K562 (cell line): ENCODE measurements around the gene MEGF9. TPM values are rescaled to one million over a fixed set of nuclear protein-coding genes. Genes with fewer than 3 reads are reported as not detected.

ENCODE experiments used
- ATAC-seq: fragments of 200-7000 bp; cut with Tn5 transposase; 3 replicates; pipeline ENCODE4 v1.9.1; 2020; ENCODE audit warnings: moderate library complexity
- BruUV-seq: library from RNA; stranded (reverse); fragments of 400-500 nt; replicated peaks from 2 replicates; lab custom pipeline; 2021; lab: Mats Ljungman, UMichigan
- CTCF ChIA-PET: fragments of 300-600 bp; formaldehyde crosslinking; extraction: SDS; loops from one replicate; lab custom pipeline; 2021; ENCODE audit warnings: low intra/inter-chr PET ratio; lab: Yijun Ruan, JAX
- POLR2A ChIA-PET: fragments of 300-600, 350-650 bp; sonication (Branson Sonifier 250); formaldehyde crosslinking; extraction: SDS; loops from one replicate; lab custom pipeline; 2021; ENCODE audit warnings: antibody characterized with exemption, inconsistent platforms; lab: Yijun Ruan, JAX
- DNase-seq, 4 experiments: peaks; one replicate each; pipeline versions ENCODE4 v3.0.0 to v3.0.0-alpha.2; 2011 to 2018; ENCODE audit warnings: low spot score in 3 of 4, mixed read lengths in 3 of 4; ENCODE audit errors: extremely low read depth in 1 of 4
- FAIRE-seq: peaks from 2 replicates; lab custom pipeline; 2011; peaks lifted over from hg19 to GRCh38; lab: Jason Lieb, UNC
- H2AFZ ChIP-seq: 2 replicates; pipeline ENCODE4 v1.6.0; 2011; ENCODE audit warnings: low read depth, low read length, control low read depth, inconsistent platforms
- H3K27ac ChIP-seq: fragments of 200-600 bp; 3 replicates; pipeline ENCODE4 v1.8.0; 2011; ENCODE audit warnings: low read depth, mild to moderate bottlenecking, control low read depth, inconsistent platforms, low read length, moderate library complexity, mixed read lengths; ENCODE audit errors: extremely low read depth
- H3K27me3 ChIP-seq, 2 experiments: fragments of 300-600 bp in 1 of 2; 2 replicates in 1 of 2; 3 replicates in 1 of 2; pipeline versions ENCODE4 v1.6.0 to v1.8.0; 2011; ENCODE audit warnings: inconsistent platforms in 2 of 2, low read length in 2 of 2, mild to moderate bottlenecking in 1 of 2, mixed read lengths in 1 of 2, moderate library complexity in 1 of 2; ENCODE audit not compliant: control insufficient read depth in 2 of 2, insufficient read depth in 2 of 2
- H3K36me3 ChIP-seq: fragments of 300-600 bp; 3 replicates; pipeline ENCODE4 v1.8.0; 2011; ENCODE audit warnings: mild to moderate bottlenecking, low read length, inconsistent platforms; ENCODE audit not compliant: control insufficient read depth, insufficient read depth
- H3K4me1 ChIP-seq, 2 experiments: fragments of 200-600 bp in 1 of 2; replicated peaks in 1 of 2; 2 replicates in 1 of 2; 3 replicates in 1 of 2; pipeline versions ENCODE4 v1.5.1 to v1.8.0; 2011; ENCODE audit warnings: inconsistent platforms in 2 of 2, low read length in 2 of 2, mild to moderate bottlenecking in 1 of 2, mixed read lengths in 1 of 2, moderate library complexity in 1 of 2; ENCODE audit not compliant: control insufficient read depth in 2 of 2, insufficient read depth in 2 of 2
- H3K4me2 ChIP-seq: 2 replicates; pipeline ENCODE4 v1.6.1; 2011; ENCODE audit warnings: low read length, control low read depth, inconsistent platforms, mixed read lengths; ENCODE audit not compliant: insufficient read depth
- H3K4me3 ChIP-seq: fragments of 200-600 bp; sonication (generic), shearing (Covaris generic); 2 replicates; pipeline ENCODE4 v1.5.1; 2016; ENCODE audit warnings: control low read depth, inconsistent platforms
- H3K79me2 ChIP-seq: fragments of 200-600 bp; 3 replicates; pipeline ENCODE4 v1.8.0; 2011; ENCODE audit warnings: low read length, inconsistent platforms; ENCODE audit not compliant: control insufficient read depth, insufficient read depth
- H3K9ac ChIP-seq, 2 experiments: 2 replicates each; pipeline versions ENCODE4 v1.6.0 to v1.6.1; 2011; ENCODE audit warnings: low read depth in 2 of 2, low read length in 2 of 2, control low read depth in 1 of 2, inconsistent platforms in 1 of 2, mild to moderate bottlenecking in 1 of 2, mixed read lengths in 1 of 2; ENCODE audit not compliant: insufficient read depth in 1 of 2
- H3K9me1 ChIP-seq: one replicate; pipeline ENCODE4 v1.6.0; 2011; ENCODE audit warnings: inconsistent platforms, mild to moderate bottlenecking, low read length, moderate library complexity; ENCODE audit not compliant: control insufficient read depth, insufficient read depth
- H3K9me3 ChIP-seq: replicated peaks from 2 replicates; pipeline ENCODE4 v1.5.1; 2011; ENCODE audit warnings: low read depth, low read length, inconsistent platforms; ENCODE audit not compliant: control insufficient read depth, insufficient read depth
- H4K20me1 ChIP-seq: replicated peaks from 2 replicates; pipeline ENCODE4 v1.6.1; 2011; ENCODE audit warnings: low read length, inconsistent platforms, mixed read lengths; ENCODE audit not compliant: control insufficient read depth, insufficient read depth
- FOXJ3 ChIP-seq: sonication (generic); formaldehyde crosslinking; IDR thresholded peaks from 2 replicates; pipeline ENCODE4 v1.4.0; 2020; ENCODE audit warnings: mild to moderate bottlenecking, missing genetic modification reagents
- GTF2E2 ChIP-seq: fragments of 200-800 bp; sonication (Bioruptor generic); IDR thresholded peaks from 2 replicates; pipeline ENCODE4 v1.6.1; 2016; ENCODE audit warnings: missing genetic modification characterization, missing compliant biosample characterization
- SIN3A ChIP-seq, 2 experiments: fragments of 150-350 bp in 1 of 2; IDR thresholded peaks; 2 replicates each; pipeline ENCODE4 v1.6.1; 2011 to 2016; ENCODE audit warnings: borderline replicate concordance in 2 of 2, low read depth in 2 of 2, low read length in 2 of 2, mild to moderate bottlenecking in 2 of 2, moderate library complexity in 2 of 2; ENCODE audit not compliant: control insufficient read depth in 1 of 2
- SMARCA5 ChIP-seq: fragments of 450-650 bp; IDR thresholded peaks from 2 replicates; pipeline ENCODE4 v1.6.1; 2016
- ZBTB49 ChIP-seq: sonication (generic); formaldehyde crosslinking; IDR thresholded peaks from 2 replicates; pipeline ENCODE4 v1.8.0; 2022; ENCODE audit warnings: missing genetic modification reagents, mild to moderate bottlenecking, borderline replicate concordance
- ZNF224 ChIP-seq: sonication (generic); formaldehyde crosslinking; IDR thresholded peaks from 2 replicates; pipeline ENCODE4 v1.8.0; 2022; ENCODE audit warnings: mild to moderate bottlenecking, missing genetic modification reagents
- ZNF318 ChIP-seq, 2 experiments: fragments of 450-650 bp; IDR thresholded peaks; 2 replicates each; pipeline ENCODE4 v1.6.1; 2016; ENCODE audit warnings: mild to moderate bottlenecking in 2 of 2, borderline replicate concordance in 1 of 2, low read depth in 1 of 2, moderate library complexity in 1 of 2
- WGBS: fragments of 100-300 bp; shearing (Covaris generic); methylation state at CpG from one replicate; pipeline ENCODE4 v1.1.6; 2016; ENCODE audit warnings: low coverage, mixed read lengths; ENCODE audit not compliant: insufficient coverage; ENCODE audit errors: missing lambda C conversion rate; 5-methylcytosine and 5-hydroxymethylcytosine counted together
- in situ Hi-C: fragments of 300-500 bp; cut with MboI; formaldehyde crosslinking; loops from 4 replicates; pipeline ENCODE4 v1.15.0; 2018; ENCODE audit warnings: inconsistent platforms, mixed read lengths
- intact Hi-C: fragments of 100-400 bp; cut with micrococcal nuclease; formaldehyde crosslinking; loops from 2 replicates; pipeline ENCODE4 v1.14.2; 2022
- polyA plus RNA-seq, 8 experiments: library from polyadenylated mRNA; depleted of rRNA in 4 of 8; stranded (reverse) in 5 of 8; unstranded in 3 of 8; fragments of >200 nt; fragmentation: Nextera tagmentation in 2 of 8; fragmentation: Illumina TruSeq in 1 of 8; extraction: Ambion mirVana in 2 of 8; extraction: Trizol in 1 of 8; gene quantifications; 2 replicates each; pipeline versions ENCODE4 v1.2.1 to v1.2.3, GENCODE V29; 2011 to 2014; ENCODE audit warnings: inconsistent platforms in 1 of 8, missing spikeins in 1 of 8
- total RNA-seq, 7 experiments: library from RNA; depleted of rRNA in 6 of 7; stranded (reverse); fragments of >200 nt in 6 of 7; fragmentation: Illumina TruSeq in 2 of 7; extraction: Trizol in 2 of 7; gene quantifications; 2 replicates each; pipeline versions ENCODE4 v1.2.1 to v1.2.3, GENCODE V29; 2011 to 2021; ENCODE audit warnings: low replicate concordance in 1 of 7

MEGF9 gene
- total and polyA plus RNA-seq, 9 of the 15 experiments (the other 6 are each of a cell fraction or from before 2014, with no cell fraction given): 2.1 to 6.2 (median 3.8) TPM

- ATAC-seq: no peak
- 79% methylated on average over 4 of the region's 4 CpGs for WGBS
- Histone ChIP-seq H3K4me1 (peaks cover 0 to 17% of the 10 kb centered on the region in 2 experiments; a peak in 3 of 5 replicates), H2AFZ (no peak overlapping the region), H4K20me1 (no peaks in the 10 kb centered on the region; the same call in 1 of the 2 replicates), H3K27ac (no peak overlapping the region), H3K27me3 (no peaks in the 10 kb centered on the region), H3K4me2 (no peak overlapping the region), H3K4me3 (no peak overlapping the region), H3K36me3 (no peaks in the 10 kb centered on the region), H3K79me2 (no peaks in the 10 kb centered on the region), H3K9me3 (no peaks in the 10 kb centered on the region), H3K9me1 (no peaks in the 10 kb centered on the region), H3K9ac (no peak overlapping the region)
- no TSS peak for BruUV-seq
- DNase-seq: no peak
- no peak for FAIRE-seq
- TF ChIP-seq SIN3A (IDR thresholded peaks at IDR 0.05; ENCODE audit: borderline replicate concordance in 2 of 2, control insufficient read depth in 1 of 2, low read depth in 2 of 2, low read length in 2 of 2) (no peak), SMARCA5 (no peak), ZNF224 (CRISPR knock-in tag) (no peak), ZNF318 (IDR thresholded peaks at IDR 0.05; ENCODE audit: borderline replicate concordance in 1 of 2, low read depth in 1 of 2) (no peak), GTF2E2 (tag) (no peak), ZBTB49 (CRISPR knock-in tag) (no peak), FOXJ3 (no peak)
- intact Hi-C loops (no loop called here), in situ Hi-C loops (no loop called here)
- ChIA-PET POLR2A (interaction anchor here (1.3 kb wide), 1 partner anchor 10 kb away, joined by 4 read pairs; no protein-coding TSS in a partner anchor), CTCF (no interaction called here)
Measured at GRCh38 chr9:120680579-120680978, 33.7 kb downstream of the MEGF9 start.
